ENCODE data around the gene VPS8. TPM values are rescaled to one million over a fixed set of nuclear protein-coding genes. Genes with fewer than 3 reads are reported as not detected.
A peak's percentile ranks its signal among the peaks of the same experiment; 100 is the strongest.

Gene VPS8
- polyA plus RNA-seq, 2 of the 4 experiments (the other 2 are of a cell fraction): 10.3 to 30.1 TPM

GRCh38 chr3:184811034-184811433 lies 932 bp upstream of the VPS8 start:
- H3K9me3 ChIP-seq: no peaks in the 10 kb centered on the region
- H3K4me3 ChIP-seq: no peak overlapping the region
- peaks cover 14% of the 10 kb centered on the region for H3K4me1 ChIP-seq
- ATAC-seq: no peak
- ChIA-PET POLR2A (no interaction called here), CTCF (interaction anchor here (0.6 to 3.7 kb wide), 6 partner anchors 7 to 355 kb away, joined by 3 to 15 read pairs (median 3); partner anchors contain the start of gene EPHB3)
- peak overlapping the region; percentile 97; the same call in 1 of the 3 replicates for H3K4me2 ChIP-seq
- 90% methylated on average over 3 of the region's 3 CpGs for WGBS (ENCODE audit: missing lambda C conversion rate)
- no peak overlapping the region; a peak in 1 of 6 replicates for H3K27ac ChIP-seq
- FAIRE-seq: no peak
- no peak for DNase-seq (ENCODE audit: low read depth in 1 of 2, low spot score in 1 of 2)
- TF ChIP-seq RFX5 (IDR thresholded peaks at IDR 0.05): no peak
- TF ChIP-seq SMC3 (IDR thresholded peaks at IDR 0.05): no peak
- no peak for TF ChIP-seq EHMT2 (IDR thresholded peaks at IDR 0.05; ENCODE audit: low read depth)
- TF ChIP-seq POLR2AphosphoS2 (conservative IDR thresholded peaks at IDR 0.05; ENCODE audit: low read length): no peak
- TF ChIP-seq CHD4 (IDR thresholded peaks at IDR 0.05; ENCODE audit: borderline replicate concordance): no peak
- TF ChIP-seq PBX3 (IDR thresholded peaks at IDR 0.05): no peak
- TF ChIP-seq EHF (CRISPR knock-in tag; IDR thresholded peaks at IDR 0.05): no peak
- TF ChIP-seq REST (IDR thresholded peaks at IDR 0.05): no peak
- TF ChIP-seq HOXB5 (CRISPR knock-in tag; IDR thresholded peaks at IDR 0.05): no peak
- no peak for TF ChIP-seq BHLHE40 (IDR thresholded peaks at IDR 0.05; ENCODE audit: low read depth, low read length)
- TF ChIP-seq NR3C1 (IDR thresholded peaks at IDR 0.05): no peak
- no peak for TF ChIP-seq NFE2L2 (conservative IDR thresholded peaks at IDR 0.05; ENCODE audit: low read length)
- TF ChIP-seq FOSB (CRISPR knock-in tag; IDR thresholded peaks at IDR 0.05): no peak
- TF ChIP-seq RAD21 (conservative IDR thresholded peaks at IDR 0.05 in 1 of 2, IDR thresholded peaks at IDR 0.05 in 1 of 2): no peak
- TF ChIP-seq PHF8 (IDR thresholded peaks at IDR 0.05; ENCODE audit: borderline replicate concordance, low read depth): no peak
- no peak for TF ChIP-seq USF2 (IDR thresholded peaks at IDR 0.05)
- TF ChIP-seq CTCF (IDR thresholded peaks at IDR 0.05): no peak

GRCh38 chr3:184811663-184811998 lies 335 bp upstream of the VPS8 start:
- no peak for FAIRE-seq
- ChIA-PET CTCF (interaction anchor here (0.6 to 3.7 kb wide), 7 partner anchors 8 to 291 kb away, joined by 3 to 15 read pairs (median 3); partner anchors contain the start of gene EPHB3), POLR2A (no interaction called here)
- no peak for TF ChIP-seq RARB (CRISPR knock-in tag; IDR thresholded peaks at IDR 0.05)
- TF ChIP-seq ZC3H11A (IDR thresholded peaks at IDR 0.05): no peak
- no peak for TF ChIP-seq MYC (IDR thresholded peaks at IDR 0.05; ENCODE audit: borderline replicate concordance, low read length)
- no peak for TF ChIP-seq BCL3 (IDR thresholded peaks at IDR 0.05)
- no peak for TF ChIP-seq RAD21 (conservative IDR thresholded peaks at IDR 0.05 in 1 of 2, IDR thresholded peaks at IDR 0.05 in 1 of 2)
- TF ChIP-seq ZFP36 (IDR thresholded peaks at IDR 0.05; ENCODE audit: borderline replicate concordance, partially characterized antibody): no peak
- TF ChIP-seq ESRRA (IDR thresholded peaks at IDR 0.05; ENCODE audit: borderline replicate concordance, low read length): no peak
- no peak for TF ChIP-seq CBX8 (IDR thresholded peaks at IDR 0.05)
- no peak for TF ChIP-seq NR3C1 (IDR thresholded peaks at IDR 0.05)
- TF ChIP-seq ATOH8 (CRISPR knock-in tag; IDR thresholded peaks at IDR 0.05; ENCODE audit: low read depth): no peak
- no peak for TF ChIP-seq POLR2AphosphoS2 (conservative IDR thresholded peaks at IDR 0.05; ENCODE audit: low read length)
- no peak for TF ChIP-seq RFX5 (IDR thresholded peaks at IDR 0.05)
- TF ChIP-seq PHF8 (IDR thresholded peaks at IDR 0.05; ENCODE audit: borderline replicate concordance, low read depth): no peak
- TF ChIP-seq CTCF (IDR thresholded peaks at IDR 0.05): no peak

More at GRCh38 chr3:184811663-184811998, 335 bp upstream of the VPS8 start:
- no peak for DNase-seq (ENCODE audit: low read depth in 1 of 2, low spot score in 1 of 2)
- 0% methylated on average over 3 of the region's 3 CpGs for WGBS (ENCODE audit: missing lambda C conversion rate)
- Histone ChIP-seq H3K4me1 (peaks cover 13% of the 10 kb centered on the region; the same call in 2 of the 3 replicates), H3K27ac (peak overlapping the region; percentile 78 to 95; a peak in 5 of 6 replicates), H3K4me2 (peak overlapping the region; percentile 97), H3K9me3 (no peaks in the 10 kb centered on the region), H3K4me3 (peak overlapping the region; percentile 66; the same call in 2 of the 3 replicates)
- no peak for ATAC-seq

Measured in A549 (cell line).